HL-60 (cell line): ENCODE measurements around the gene EARS2.

Experiments
- DNase-seq, 2 experiments: peaks; one replicate each; pipeline ENCODE4 v3.0.0-alpha.2; 2010 to 2020; ENCODE audit warnings: low read depth in 1 of 2, low spot score in 1 of 2
- H3K27ac ChIP-seq: fragments of 250-450 bp; sonication (Bioruptor Pico); replicated peaks from 2 replicates; pipeline ENCODE4 v1.5.1; 2020; ENCODE audit warnings: mild to moderate bottlenecking, moderate library complexity
- H3K27me3 ChIP-seq: fragments of 250-450 bp; sonication (Bioruptor Pico); 2 replicates; pipeline ENCODE4 v1.5.1; 2021; ENCODE audit warnings: mild to moderate bottlenecking, moderate library complexity; ENCODE audit not compliant: insufficient read depth, poor library complexity, severe bottlenecking
- H3K4me3 ChIP-seq: replicated peaks from 2 replicates; pipeline ENCODE4 v1.5.1; 2011; ENCODE audit warnings: mild to moderate bottlenecking, control low read depth, low read length; ENCODE audit not compliant: insufficient read depth
- GABPA ChIP-seq: IDR thresholded peaks from 2 replicates; pipeline ENCODE4 v1.6.1; 2012; ENCODE audit warnings: low read depth
- POLR2AphosphoS5 ChIP-seq: IDR thresholded peaks from 2 replicates; pipeline ENCODE4 v1.6.1; 2012; ENCODE audit warnings: low read depth
- SPI1 ChIP-seq: IDR thresholded peaks from 2 replicates; pipeline ENCODE4 v1.6.1; 2012; ENCODE audit warnings: low read depth, mild to moderate bottlenecking, borderline replicate concordance
- TF ChIP-seq, protein P1 (sequence below): IDR thresholded peaks from 2 replicates; pipeline ENCODE4 v1.6.1; 2012; ENCODE audit warnings: low read depth; ENCODE audit not compliant: insufficient replicate concordance
- TF ChIP-seq, protein P2 (sequence below): IDR thresholded peaks from one replicate; pipeline ENCODE4 v1.5.1; 2011; ENCODE audit warnings: low read length, control low read depth, inconsistent platforms; ENCODE audit not compliant: insufficient read depth

EARS2 gene

DNA sequence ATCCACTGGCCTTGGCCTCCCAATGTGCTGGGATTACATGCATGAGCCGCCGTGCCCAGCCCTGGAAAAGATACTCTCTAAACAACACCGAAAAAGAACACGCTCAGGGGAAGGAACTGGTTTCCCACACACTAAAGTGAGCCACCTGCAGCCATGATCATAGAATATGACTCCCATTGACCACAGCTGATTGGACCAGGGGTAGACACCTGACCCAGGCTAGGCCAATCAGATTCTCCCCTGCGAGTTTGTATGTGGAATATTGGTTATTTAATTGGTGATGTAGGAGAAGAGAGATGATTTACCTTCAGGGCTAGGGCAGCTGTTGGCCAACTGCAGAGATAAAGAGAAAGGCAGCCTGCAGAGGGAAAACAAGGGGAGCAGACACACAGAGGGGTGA lies 37.9 kb downstream of the EARS2 start:
- H3K27ac ChIP-seq = peak overlapping the region; percentile 74
- no peak overlapping the region for H3K4me3 ChIP-seq
- no peak for TF ChIP-seq SPI1
- TF ChIP-seq GABPA = no peak
- TF ChIP-seq, protein P1, sequence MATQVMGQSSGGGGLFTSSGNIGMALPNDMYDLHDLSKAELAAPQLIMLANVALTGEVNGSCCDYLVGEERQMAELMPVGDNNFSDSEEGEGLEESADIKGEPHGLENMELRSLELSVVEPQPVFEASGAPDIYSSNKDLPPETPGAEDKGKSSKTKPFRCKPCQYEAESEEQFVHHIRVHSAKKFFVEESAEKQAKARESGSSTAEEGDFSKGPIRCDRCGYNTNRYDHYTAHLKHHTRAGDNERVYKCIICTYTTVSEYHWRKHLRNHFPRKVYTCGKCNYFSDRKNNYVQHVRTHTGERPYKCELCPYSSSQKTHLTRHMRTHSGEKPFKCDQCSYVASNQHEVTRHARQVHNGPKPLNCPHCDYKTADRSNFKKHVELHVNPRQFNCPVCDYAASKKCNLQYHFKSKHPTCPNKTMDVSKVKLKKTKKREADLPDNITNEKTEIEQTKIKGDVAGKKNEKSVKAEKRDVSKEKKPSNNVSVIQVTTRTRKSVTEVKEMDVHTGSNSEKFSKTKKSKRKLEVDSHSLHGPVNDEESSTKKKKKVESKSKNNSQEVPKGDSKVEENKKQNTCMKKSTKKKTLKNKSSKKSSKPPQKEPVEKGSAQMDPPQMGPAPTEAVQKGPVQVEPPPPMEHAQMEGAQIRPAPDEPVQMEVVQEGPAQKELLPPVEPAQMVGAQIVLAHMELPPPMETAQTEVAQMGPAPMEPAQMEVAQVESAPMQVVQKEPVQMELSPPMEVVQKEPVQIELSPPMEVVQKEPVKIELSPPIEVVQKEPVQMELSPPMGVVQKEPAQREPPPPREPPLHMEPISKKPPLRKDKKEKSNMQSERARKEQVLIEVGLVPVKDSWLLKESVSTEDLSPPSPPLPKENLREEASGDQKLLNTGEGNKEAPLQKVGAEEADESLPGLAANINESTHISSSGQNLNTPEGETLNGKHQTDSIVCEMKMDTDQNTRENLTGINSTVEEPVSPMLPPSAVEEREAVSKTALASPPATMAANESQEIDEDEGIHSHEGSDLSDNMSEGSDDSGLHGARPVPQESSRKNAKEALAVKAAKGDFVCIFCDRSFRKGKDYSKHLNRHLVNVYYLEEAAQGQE = no peak
- TF ChIP-seq POLR2AphosphoS5 = no peak
- TF ChIP-seq, protein P2, sequence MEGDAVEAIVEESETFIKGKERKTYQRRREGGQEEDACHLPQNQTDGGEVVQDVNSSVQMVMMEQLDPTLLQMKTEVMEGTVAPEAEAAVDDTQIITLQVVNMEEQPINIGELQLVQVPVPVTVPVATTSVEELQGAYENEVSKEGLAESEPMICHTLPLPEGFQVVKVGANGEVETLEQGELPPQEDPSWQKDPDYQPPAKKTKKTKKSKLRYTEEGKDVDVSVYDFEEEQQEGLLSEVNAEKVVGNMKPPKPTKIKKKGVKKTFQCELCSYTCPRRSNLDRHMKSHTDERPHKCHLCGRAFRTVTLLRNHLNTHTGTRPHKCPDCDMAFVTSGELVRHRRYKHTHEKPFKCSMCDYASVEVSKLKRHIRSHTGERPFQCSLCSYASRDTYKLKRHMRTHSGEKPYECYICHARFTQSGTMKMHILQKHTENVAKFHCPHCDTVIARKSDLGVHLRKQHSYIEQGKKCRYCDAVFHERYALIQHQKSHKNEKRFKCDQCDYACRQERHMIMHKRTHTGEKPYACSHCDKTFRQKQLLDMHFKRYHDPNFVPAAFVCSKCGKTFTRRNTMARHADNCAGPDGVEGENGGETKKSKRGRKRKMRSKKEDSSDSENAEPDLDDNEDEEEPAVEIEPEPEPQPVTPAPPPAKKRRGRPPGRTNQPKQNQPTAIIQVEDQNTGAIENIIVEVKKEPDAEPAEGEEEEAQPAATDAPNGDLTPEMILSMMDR = no peak
- DNase-seq = no peak
- no peaks in the 10 kb centered on the region for H3K27me3 ChIP-seq

DNA sequence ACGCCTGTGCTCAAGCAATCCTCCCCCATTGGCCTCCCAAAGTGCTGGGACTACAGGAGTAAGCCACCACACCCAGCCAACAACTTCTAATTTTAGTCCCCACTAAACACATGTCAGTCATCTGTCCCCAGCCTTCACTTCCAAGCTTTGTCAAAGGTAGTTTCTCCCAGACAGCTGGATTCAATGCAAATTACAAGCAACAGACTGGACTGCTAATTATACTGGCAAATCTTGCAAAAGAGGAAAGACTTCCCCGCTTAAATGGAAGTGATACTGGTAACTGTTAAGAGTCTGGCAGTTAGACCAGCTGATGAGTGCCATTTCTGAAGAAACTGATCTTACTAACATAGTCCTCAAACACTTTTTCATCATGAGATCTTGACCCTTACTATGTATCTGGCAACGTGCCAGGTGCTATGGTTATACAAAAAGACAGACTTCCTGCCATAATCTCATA lies 38.7 kb downstream of the EARS2 start:
- no peak for TF ChIP-seq GABPA
- TF ChIP-seq, protein P1 = no peak
- no peak for TF ChIP-seq POLR2AphosphoS5
- no peak; the same call in 1 of the 2 replicates for TF ChIP-seq SPI1
- TF ChIP-seq, protein P2 = no peak
- Histone ChIP-seq H3K4me3 (no peak overlapping the region), H3K27me3 (no peaks in the 10 kb centered on the region), H3K27ac (peak overlapping the region; percentile 74)
- peak in 1 of 2 experiments; percentile 66 for DNase-seq

DNA sequence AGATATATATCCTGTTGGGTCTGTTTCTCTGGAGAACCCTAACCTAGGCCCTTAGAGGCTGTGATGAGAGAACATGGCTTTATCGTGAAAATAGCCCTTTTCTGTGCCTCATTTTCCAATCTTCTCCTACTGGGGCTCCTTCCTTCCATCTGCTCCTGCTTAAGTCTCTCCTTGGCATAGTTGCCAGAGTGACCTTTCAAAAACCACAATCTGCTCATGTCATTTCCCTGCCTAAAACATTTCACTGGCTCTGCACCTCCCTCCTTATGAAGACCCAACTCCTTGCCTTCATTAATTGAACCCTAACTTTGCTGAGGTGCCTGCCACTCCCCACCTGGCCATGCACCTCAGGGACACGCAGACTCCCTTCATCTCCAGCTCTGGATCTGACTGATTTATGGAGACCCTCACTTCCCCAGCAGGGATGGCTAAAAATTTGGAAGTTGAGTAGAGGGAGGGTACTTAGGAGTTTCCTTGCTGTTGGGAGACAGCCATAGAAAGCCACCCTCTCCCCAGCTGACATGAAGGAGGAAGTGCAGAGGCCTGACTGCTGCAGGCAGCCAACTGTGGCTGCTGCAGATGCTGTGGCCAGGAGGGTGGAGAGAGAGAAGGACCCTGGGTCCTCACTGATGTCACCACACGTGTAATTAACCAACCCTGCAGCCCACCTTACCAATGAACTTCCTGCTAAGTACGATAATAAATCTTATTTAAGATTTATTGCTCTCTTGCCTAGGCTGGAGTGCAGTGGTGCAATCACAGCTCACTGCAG lies 40.6 kb downstream of the EARS2 start:
- H3K27ac ChIP-seq = peak overlapping the region; percentile 14
- TF ChIP-seq, protein P2 = no peak
- peak; percentile 95 for TF ChIP-seq SPI1
- peak; percentile 67 for TF ChIP-seq POLR2AphosphoS5
- H3K27me3 ChIP-seq = no peaks in the 10 kb centered on the region
- DNase-seq = peak in 1 of 2 experiments; percentile 72
- H3K4me3 ChIP-seq = no peak overlapping the region
